GM19468 (cell line): ENCODE data around the gene ZNF862.

Experiments used
- ATAC-seq: cut with Tn5 transposase; IDR thresholded peaks from one replicate; pipeline ENCODE4 v1.9.1; 2021; ENCODE audit warnings: mild to moderate bottlenecking, moderate library complexity, moderate number of reproducible peaks; ENCODE audit not compliant: unreplicated experiment; ENCODE audit errors: extremely low read depth

The ZNF862 gene

DNA sequence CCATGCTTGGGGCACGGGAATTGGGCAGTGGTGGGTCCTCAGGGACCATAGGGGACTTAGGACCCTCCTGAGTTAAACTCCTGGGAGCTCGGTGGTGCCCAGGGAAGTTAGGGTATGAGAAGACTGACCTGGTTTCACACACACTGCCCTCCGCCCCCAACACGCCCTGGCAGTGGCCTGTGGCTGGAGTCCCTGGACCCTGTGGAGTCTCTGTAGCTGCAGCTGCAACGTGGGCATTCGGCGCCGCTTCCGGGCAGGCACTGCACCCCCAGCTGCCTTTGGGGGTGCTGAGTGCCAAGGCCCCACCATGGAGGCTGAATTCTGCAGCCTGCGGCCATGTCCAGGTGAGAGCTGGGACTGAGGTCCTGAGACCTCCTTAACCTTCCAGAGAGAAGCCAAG, 29.9 kb upstream of the ZNF862 start:
- ATAC-seq, result no peak

DNA sequence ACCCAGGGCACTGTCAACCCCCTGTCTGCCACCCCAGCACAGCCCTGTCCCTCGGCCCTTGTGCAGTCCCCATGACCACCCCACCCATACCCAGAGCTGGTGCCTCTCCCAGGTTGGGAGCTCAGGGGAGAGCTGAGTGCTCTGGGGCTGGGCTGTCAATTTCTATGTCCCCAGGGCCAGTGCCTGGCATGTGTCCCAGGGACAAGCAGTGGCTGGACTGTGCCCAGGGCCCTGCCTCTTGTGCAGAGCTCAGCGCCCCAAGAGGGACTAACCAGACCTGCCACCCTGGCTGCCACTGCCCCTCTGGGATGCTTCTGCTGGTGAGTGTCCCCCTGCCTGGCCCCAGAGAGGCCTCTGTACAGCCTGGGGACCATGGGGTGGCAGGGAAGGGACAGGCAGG, 29.0 kb upstream of the ZNF862 start:
- no peak for ATAC-seq

DNA sequence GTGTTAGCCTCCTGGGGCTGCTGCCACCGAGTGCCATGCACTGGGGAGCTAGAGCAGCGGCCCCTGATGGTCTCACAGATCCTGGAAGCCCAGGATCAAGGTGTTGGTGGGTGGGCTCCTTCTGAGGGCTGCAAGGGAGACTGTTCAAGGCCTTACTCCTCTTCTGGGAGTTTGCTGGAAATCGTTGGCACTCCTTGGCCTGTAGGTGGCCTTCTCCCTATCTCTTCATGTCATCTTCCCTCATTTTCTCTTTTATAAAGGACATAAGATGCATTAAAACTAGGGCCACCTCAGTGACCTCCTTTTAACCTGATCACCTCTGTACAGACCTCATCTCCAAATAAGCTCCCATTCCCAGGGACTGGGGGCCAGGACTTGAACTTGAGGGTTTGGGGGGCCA, 27.0 kb upstream of the ZNF862 start:
- ATAC-seq, result no peak

DNA sequence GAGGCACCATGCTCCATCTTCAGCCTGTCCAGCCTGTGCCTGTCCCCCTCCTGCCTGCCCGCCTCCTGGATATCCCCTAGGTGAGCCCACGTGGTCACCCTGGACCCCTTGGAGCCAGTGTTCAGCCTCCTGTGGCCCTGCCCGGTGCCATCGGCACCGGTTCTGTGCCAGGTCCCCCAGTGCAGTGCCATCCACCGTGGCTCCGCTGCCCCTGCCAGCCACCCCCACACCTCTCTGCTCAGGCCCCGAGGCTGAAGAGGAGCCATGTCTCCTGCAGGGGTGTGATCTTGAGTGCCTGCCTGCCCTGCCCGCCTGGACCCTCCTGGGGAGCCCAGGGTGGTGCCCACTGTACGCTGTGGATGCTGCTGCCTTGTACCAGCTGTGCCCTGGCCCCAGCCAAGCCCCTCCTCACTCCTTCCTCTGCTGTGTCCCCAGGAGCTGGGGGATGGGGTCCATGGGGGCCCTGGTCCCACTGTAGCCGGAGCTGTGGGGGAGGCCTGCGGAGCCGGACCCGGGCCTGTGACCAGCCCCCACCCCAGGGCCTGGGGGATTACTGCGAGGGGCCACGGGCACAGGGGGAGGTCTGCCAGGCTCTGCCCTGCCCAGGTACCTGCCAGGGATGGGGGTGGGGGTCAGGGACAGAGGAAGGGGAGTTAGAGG, 26.2 kb upstream of the ZNF862 start:
- ATAC-seq, result no peak

DNA sequence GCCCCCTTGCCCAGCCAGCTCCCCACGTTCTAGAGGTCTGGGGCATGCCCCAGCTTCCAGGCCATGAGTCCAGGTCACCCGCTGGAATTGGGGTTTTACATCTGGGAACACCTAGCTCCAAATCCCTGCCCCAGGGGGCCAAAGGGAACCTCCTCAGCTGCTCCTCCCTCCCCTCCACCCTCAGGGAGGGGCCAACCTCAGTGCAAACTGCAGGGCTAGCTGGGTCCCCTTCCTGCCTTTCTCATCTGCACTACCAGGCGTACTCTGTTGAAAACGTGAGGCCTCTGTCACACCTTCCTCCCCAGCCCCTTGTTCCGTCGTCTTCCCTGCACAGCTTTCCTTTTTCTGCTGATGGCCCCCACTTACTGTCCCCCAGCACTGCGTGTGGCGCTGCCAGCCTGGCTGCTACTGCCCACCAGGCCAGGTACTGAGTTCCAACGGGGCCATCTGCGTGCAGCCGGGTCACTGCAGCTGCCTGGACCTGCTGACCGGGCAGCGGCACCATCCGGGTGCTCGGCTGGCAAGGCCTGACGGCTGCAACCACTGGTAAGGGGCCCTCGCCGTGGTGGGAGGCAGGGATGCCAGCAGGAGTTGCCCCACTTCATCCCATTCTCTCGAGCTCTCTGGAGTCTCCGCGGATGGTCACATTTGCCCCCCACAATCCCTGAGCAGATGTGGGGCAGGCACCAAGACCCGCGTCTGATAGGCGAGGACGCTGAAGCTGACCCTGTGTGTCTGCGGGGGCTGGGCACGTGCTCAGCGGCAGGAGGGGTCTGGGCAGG, 24.7 kb upstream of the ZNF862 start:
- ATAC-seq, result no peak

DNA sequence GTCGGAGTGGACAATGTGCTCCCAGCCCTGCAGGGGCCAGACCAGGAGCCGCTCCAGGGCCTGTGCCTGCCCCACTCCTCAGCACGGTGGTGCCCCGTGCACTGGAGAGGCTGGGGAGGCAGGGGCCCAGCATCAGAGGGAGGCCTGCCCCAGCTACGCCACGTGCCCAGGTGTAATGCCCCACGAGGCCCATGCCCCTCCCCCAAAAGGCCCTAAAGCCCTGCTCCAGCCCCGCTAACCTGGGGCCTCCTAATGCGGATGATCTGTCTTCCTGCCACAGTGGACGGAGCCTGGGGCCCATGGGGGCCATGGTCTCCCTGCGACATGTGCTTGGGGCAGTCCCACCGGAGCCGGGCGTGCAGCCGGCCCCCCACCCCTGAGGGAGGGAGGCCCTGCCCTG, 23.7 kb upstream of the ZNF862 start:
- no peak for ATAC-seq

DNA sequence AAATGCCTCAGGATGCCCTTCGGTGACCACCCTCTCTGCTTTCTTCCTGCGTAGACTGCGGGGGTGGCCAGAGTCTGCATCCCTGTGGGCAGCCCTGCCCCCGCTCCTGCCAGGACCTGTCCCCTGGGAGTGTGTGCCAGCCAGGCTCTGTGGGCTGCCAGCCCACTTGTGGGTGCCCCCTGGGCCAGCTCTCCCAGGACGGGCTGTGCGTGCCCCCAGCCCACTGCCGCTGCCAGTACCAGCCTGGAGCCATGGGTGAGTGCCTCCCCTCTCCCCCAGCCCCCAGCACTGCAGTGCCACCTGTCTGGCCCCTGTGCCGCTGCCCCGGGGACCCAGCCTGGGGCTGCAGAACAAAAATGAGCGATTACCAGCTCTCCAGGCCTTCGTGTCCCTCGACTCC, 23.1 kb upstream of the ZNF862 start:
- no peak for ATAC-seq

DNA sequence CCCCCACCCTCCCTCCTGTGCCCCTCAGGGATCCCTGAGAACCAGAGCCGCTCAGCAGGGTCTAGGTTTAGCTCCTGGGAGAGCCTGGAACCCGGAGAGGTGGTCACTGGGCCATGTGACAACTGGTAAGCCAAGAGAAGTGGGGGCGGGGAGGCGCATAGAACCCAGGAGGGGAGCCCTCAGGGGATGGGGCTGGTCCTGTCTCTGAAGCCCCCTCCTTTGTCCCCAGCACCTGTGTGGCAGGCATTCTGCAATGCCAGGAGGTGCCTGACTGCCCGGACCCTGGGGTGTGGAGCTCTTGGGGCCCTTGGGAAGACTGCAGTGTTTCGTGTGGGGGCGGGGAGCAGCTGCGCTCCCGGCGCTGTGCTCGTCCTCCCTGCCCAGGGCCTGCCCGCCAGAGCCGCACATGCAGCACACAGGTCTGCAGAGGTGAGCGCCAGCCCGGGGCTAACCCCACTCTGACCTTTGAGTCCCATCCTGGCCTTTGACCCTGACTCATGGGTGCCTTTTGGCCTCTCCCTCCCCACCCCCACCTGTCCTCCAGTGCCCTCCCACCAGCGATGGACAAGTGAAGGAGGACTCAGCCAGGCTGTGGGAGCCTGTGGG, 22.4 kb upstream of the ZNF862 start:
- no peak for ATAC-seq

DNA sequence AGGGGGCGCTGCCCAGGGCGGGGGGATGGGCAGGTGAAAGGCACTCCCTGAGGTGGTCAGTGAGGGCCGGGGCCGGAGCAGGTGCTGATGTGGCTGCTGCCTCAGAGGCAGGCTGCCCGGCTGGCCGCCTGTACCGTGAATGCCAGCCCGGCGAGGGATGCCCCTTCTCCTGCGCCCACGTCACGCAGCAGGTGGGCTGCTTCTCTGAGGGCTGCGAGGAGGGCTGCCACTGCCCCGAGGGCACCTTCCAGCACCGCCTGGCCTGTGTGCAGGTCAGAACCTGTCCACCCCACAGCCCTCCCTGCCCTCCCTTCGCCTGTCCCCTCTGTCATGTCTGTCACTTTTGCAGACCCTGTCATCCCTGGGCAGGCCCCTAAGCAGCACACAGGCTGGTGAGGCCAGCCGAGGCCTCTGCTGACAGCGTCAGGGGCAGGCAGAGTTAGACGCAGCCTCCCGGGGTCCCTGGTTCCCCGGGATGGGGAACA, 21.9 kb upstream of the ZNF862 start:
- no peak for ATAC-seq

DNA sequence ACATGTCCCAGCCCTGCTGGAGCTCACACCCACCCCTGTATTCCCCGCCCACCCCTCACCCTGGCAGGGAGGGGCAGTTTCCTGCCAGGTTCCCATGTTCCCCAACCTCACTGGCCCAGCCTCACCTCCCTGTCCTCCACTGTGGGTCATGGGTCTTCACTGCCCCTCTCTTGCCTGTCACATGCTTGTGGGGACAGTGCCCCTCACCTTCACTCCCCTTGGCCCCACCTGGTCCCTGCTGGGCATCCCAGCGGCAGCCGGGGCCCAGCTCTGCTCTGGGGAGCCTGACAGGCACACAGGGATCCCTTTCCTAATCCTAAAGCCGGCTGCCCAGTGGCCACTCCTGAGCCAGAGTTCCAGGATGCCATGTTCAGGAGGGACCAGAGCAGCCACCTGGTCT, 21.4 kb upstream of the ZNF862 start:
- no peak for ATAC-seq

DNA sequence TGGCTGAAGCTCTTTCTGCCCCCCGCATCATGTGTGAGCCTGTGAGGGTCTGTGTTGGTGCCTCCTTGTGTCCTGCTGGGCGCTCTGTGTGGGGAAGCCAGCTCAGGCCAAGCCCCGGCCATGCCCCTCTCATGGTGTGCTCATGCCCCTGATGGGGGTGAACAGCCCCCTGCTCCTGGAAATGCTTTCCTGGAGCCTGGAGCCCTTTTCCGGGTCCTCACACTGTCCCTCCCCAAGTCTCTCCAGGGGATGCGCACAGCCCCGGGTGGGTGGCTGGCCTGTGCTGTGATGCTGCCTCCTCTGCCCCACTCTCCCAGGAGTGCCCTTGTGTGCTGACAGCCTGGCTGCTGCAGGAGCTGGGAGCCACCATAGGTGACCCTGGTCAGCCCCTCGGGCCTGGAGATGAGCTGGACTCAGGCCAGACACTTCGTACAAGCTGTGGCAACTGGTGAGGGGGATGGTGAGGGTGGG, 20.8 kb upstream of the ZNF862 start:
- no peak for ATAC-seq

DNA sequence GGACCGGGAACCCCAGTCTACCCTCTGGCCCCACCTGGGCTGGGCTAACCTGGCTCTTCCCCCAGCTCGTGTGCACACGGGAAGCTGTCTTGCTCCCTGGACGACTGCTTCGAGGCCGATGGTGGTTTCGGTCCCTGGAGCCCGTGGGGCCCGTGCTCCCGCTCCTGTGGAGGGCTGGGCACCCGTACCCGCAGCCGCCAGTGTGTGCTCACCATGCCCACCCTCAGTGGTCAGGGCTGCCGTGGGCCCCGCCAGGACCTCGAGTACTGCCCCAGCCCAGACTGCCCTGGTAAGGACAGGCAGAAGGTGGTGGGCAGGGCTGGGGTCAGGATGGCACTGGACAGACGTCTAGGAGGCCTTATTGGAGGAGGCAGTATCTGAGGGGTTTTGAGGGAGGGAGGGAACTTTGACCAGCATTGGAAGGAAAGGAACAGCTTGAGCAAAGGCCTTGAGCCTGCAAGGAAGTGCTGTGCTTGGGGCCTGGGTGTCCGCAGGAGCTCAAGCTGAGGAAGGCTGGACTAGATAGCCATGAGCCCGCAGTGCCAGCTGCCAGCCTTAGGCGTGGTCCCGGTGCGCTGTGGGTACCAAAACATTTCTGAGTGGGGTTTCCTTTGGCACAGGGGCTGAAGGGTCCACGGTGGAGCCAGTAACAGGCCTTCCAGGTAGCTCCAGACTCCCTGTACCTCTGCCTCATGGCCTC, 20.2 kb upstream of the ZNF862 start:
- no peak for ATAC-seq

DNA sequence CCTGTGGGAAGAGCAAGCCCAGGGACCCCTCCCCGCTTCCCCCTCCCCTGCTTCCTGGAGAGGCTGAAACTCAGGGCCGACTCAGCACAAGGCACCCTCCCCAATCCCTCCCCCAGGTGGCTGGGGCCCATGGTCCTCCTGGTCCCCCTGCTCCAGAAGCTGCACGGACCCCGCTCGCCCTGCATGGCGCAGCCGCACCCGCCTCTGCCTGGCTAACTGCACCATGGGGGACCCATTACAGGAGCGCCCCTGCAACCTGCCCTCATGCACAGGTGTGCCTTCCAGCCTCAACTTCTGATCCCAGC, 19.7 kb upstream of the ZNF862 start:
- ATAC-seq, result no peak

DNA sequence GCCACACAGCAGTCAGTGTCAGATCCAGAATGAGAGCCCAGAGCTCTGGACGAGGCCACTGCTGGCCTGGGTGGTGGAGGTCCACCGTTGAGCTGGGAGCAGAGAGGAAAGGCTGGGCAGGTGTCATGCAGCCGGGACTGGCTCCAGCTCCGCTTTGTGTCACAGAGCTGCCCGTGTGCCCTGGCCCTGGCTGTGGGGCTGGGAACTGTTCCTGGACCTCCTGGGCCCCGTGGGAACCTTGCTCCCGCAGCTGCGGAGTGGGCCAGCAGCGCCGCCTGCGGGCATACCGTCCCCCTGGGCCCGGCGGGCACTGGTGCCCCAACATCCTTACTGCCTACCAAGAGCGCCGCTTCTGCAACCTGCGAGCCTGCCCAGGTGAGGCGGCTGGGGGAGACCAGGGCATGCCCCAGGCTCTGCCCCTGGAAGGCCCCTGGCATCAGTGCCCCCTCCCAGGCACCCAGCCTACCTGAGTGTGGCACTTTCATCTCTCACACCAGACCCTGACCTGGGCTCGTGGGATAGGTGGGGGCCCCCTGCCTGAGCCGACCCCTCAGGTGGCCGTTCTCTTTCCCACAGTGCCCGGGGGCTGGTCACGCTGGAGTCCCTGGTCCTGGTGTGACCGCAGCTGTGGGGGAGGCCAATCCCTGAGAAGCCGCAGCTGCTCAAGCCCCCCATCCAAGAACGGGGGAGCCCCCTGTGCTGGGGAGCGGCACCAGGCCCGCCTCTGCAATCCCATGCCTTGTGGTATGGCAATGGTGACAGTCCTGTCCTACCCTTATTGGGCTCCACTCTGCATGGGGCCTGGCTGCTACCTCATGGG, 18.8 kb upstream of the ZNF862 start:
- ATAC-seq, result no peak

DNA sequence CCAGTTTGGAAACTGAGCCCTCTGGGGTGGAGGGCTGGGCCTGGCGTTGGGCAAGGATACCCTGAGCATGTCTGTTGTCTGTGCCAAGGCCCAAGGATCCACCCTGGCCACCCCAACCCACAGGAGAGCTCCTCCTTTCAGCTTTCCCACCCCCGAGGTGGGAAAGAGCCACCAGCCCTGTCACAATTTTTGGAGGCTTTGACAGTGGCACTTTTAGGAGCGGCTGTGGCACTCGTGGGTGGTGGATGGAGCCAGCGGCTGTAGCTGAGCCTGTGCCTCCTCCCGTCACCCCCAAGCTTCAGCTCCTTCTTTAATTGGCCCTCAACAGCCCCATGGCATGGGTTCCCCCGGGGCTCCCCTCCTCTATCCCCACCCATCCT, 18.2 kb upstream of the ZNF862 start:
- no peak for ATAC-seq

DNA sequence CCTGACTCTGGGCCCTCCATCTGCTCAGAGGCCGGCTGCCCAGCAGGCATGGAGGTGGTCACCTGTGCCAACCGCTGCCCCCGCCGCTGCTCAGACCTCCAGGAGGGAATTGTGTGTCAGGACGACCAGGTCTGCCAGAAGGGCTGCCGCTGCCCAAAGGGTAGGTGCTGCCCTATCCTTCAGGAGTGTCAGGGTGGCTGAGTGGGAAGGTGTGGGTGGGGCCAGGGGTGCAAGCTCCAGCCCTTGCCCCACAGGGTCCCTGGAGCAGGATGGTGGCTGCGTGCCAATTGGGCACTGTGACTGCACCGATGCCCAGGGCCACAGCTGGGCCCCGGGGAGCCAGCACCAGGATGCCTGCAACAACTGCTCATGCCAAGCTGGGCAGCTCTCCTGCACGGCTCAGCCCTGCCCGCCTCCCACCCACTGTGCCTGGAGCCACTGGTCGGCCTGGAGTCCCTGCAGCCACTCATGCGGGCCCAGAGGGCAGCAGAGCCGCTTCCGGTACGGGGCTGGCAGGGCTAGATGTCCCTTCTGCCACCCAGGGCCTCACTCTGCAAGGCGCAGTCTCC, 17.5 kb upstream of the ZNF862 start:
- no peak for ATAC-seq

DNA sequence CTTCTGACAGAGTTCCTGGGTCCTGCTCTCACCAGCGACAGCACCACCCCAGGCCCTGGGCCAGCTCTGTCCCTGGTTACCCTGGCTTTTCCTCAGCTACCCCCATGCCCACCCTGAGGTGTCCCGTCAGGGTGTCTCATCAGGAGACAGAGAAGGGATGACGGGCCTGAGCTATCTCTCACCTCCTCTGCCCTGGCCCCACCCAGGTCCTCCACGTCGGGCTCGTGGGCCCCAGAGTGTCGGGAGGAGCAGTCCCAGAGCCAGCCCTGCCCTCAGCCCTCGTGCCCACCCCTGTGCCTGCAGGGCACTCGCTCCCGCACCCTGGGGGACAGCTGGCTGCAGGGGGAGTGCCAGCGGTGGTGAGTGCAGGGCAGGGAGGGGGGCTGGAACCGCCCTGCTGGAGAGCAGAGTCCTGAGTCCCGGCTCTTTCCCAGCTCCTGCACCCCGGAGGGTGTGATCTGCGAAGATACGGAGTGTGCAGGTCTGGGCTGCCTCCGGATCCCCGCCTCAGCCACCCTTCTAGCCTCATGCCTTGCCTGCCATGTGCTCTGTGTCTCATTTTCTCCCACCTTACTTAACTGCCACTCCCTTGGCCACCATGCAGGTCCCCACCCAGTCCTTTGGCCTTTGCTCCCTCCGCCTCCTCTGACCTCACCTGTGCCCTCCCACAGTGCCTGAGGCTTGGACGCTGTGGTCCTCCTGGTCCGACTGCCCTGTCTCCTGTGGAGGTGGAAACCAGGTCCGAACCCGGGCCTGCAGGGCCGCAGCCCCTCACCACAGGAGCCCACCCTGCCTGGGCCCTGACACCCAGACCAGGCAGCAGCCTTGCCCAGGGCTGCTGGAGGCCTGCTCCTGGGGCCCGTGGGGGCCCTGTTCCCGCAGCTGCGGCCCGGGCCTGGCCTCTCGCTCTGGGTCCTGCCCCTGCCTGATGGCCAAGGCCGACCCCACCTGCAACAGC, 16.7 kb upstream of the ZNF862 start:
- no peak for ATAC-seq

DNA sequence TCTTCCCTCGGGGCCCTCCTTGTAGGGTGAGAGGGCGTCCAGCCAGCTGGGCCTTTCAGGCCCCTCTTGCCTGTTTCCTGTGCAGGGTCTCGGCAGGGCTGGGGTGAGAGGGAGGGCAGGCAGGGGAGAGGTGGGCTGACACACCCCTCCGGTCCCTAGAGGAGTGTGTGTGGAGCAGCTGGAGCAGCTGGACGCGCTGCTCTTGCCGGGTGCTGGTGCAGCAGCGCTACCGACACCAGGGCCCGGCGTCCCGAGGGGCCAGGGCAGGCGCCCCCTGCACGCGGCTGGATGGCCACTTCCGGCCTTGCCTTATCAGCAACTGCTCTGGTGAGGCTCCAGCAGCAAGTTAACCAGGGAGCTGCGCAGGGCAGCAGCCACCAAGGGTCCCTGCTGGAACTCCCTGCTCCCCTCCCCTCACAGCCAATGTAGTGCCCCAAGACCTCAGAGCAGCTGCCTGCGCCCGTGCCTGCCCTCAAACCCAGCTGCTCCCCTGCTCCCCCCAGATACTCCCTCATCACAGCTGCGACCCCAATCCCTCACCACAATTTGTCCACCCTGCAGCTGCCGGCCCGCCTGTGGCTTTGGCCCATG, 15.7 kb upstream of the ZNF862 start:
- no peak for ATAC-seq
